Stimulated activated CD4-positive, alpha-beta T cell treated with anti-CD3 and anti-CD28 coated beads, TNF-alpha, amount 100 ng/mL, for 4 hours (primary cell): ENCODE data around the gene DPY19L3.
"Not testable (repeated sequence)": the region's sequence is repeated elsewhere in the genome, so short reads cannot be mapped to it uniquely, and the experiment has no call there.

ENCODE experiments used
- DNase-seq, 3 experiments: peaks; one replicate each; pipeline ENCODE4 v3.0.0-alpha.2; 2020; ENCODE audit warnings: low read depth in 3 of 3

DPY19L3 gene

GRCh38 chr19:32405431-32406160, at the start of gene DPY19L3:
Gene DPY19L3 (plus strand): TSS chr19:32405770. CDS start chr19:32408254, 2,484 bp downstream.
- peak; percentile 81 to 91 (median 82) for DNase-seq

- no peak for DNase-seq
Observed at GRCh38 chr19:32357720-32358119, 47.9 kb upstream of the DPY19L3 start.

- no peak for DNase-seq
Observed at GRCh38 chr19:32358321-32358720, 47.2 kb upstream of the DPY19L3 start.

- DNase-seq = no peak
Observed at GRCh38 chr19:32359581-32359980, 46.0 kb upstream of the DPY19L3 start.

GRCh38 chr19:32361574-32362317, 43.8 kb upstream of the DPY19L3 start:
- no peak for DNase-seq

GRCh38 chr19:32362318-32362691, 43.3 kb upstream of the DPY19L3 start:
- no peak for DNase-seq

- DNase-seq = no peak
Observed at GRCh38 chr19:32363175-32363574, 42.4 kb upstream of the DPY19L3 start.

GRCh38 chr19:32363632-32364031, 41.9 kb upstream of the DPY19L3 start:
- no peak for DNase-seq

GRCh38 chr19:32364040-32364439, 41.5 kb upstream of the DPY19L3 start:
- no peak for DNase-seq

- no peak for DNase-seq
Observed at GRCh38 chr19:32367063-32367462, 38.5 kb upstream of the DPY19L3 start.

GRCh38 chr19:32367948-32368536, 37.5 kb upstream of the DPY19L3 start:
- DNase-seq = no peak

- no peak for DNase-seq
Observed at GRCh38 chr19:32368787-32369186, 36.8 kb upstream of the DPY19L3 start.

- no peak for DNase-seq
Observed at GRCh38 chr19:32372726-32373517, 32.6 kb upstream of the DPY19L3 start.

GRCh38 chr19:32373585-32374295, 31.8 kb upstream of the DPY19L3 start:
- no peak for DNase-seq

GRCh38 chr19:32374362-32374761, 31.2 kb upstream of the DPY19L3 start:
- DNase-seq = not testable (repeated sequence)

GRCh38 chr19:32377088-32377487, 28.5 kb upstream of the DPY19L3 start:
- not testable (repeated sequence) for DNase-seq

GRCh38 chr19:32380269-32380668, 25.3 kb upstream of the DPY19L3 start:
- DNase-seq = no peak

GRCh38 chr19:32387701-32388392, 17.7 kb upstream of the DPY19L3 start:
- no peak for DNase-seq

- DNase-seq = no peak
Observed at GRCh38 chr19:32388393-32388855, 17.1 kb upstream of the DPY19L3 start.

GRCh38 chr19:32392901-32393300, 12.7 kb upstream of the DPY19L3 start:
- no peak for DNase-seq
